ENCODE results near the gene SENP6.
A peak's percentile ranks its signal among the peaks of the same experiment; 100 is the strongest.
"Not testable (repeated sequence)": the region's sequence is repeated elsewhere in the genome, so short reads cannot be mapped to it uniquely, and the experiment has no call there.

The SENP6 gene, protein sequence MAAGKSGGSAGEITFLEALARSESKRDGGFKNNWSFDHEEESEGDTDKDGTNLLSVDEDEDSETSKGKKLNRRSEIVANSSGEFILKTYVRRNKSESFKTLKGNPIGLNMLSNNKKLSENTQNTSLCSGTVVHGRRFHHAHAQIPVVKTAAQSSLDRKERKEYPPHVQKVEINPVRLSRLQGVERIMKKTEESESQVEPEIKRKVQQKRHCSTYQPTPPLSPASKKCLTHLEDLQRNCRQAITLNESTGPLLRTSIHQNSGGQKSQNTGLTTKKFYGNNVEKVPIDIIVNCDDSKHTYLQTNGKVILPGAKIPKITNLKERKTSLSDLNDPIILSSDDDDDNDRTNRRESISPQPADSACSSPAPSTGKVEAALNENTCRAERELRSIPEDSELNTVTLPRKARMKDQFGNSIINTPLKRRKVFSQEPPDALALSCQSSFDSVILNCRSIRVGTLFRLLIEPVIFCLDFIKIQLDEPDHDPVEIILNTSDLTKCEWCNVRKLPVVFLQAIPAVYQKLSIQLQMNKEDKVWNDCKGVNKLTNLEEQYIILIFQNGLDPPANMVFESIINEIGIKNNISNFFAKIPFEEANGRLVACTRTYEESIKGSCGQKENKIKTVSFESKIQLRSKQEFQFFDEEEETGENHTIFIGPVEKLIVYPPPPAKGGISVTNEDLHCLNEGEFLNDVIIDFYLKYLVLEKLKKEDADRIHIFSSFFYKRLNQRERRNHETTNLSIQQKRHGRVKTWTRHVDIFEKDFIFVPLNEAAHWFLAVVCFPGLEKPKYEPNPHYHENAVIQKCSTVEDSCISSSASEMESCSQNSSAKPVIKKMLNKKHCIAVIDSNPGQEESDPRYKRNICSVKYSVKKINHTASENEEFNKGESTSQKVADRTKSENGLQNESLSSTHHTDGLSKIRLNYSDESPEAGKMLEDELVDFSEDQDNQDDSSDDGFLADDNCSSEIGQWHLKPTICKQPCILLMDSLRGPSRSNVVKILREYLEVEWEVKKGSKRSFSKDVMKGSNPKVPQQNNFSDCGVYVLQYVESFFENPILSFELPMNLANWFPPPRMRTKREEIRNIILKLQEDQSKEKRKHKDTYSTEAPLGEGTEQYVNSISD

DNA sequence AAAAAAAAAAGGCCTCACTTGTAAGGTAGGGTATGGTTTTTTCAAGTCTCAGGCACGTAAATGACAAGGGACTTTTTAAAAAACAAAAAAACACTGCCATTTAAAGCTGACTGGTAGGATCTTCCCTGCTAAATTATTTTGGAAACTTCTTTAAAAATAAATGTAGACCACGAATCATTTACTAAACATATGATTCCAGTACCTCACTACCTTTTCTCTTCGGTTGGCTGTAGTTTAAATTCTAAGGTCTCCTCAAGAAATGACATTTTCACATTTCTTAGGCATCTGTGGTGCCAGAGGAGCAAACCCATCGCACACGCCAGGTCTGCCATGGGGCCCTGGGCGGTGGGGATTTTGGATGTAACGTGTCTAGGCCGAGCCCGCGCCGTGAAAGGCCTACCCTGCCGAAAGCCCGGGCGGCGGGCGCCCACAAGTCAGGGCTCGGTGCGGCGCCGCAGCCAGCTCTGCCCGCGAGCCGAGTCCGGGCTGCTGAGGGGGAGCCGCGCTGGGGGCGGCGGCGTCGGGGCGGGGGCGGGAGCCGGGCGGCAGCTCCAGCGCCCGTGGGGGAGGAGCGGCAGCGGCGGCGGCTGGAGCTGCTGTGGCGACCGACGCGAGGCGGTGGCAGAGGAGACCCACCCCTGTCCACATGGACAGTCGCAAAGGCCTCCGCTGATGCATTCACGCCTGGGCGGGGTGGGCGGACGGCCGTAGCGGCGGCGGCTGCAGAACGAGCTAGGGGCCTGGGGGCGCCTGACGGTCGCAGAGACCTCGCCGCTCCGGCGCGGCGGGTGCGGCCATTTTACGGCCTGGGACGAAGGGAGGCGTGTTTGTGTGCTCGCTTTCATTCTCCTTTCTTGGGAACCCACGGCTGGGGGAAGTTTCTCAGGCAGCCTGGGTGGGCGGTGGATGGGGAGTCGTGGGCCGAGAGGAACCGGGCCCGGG, at the start of gene SENP6:
Gene SENP6, plus strand, starts transcription at position 577 of the 942 bp plus-strand sequence. CDS start 645 bp downstream, outside the sequence.
- no peak within 1 kb of the TSS for H3K27ac ChIP-seq (ENCODE audit: low read length)
- no peaks in the 10 kb centered on the region for H3K4me1 ChIP-seq (ENCODE audit: control insufficient read depth, insufficient read depth, low read length)
- DNase-seq (ENCODE audit: low read depth, low spot score), result no peak
- H3K36me3 ChIP-seq (ENCODE audit: control insufficient read depth, insufficient read depth, low read length), result no peaks in the 10 kb centered on the region
- H3K27me3 ChIP-seq (ENCODE audit: control insufficient read depth, insufficient read depth, low read length), result no peaks in the 10 kb centered on the region; the same call in 1 of the 2 replicates
- H3K4me3 ChIP-seq (ENCODE audit: low read length), result peak within 1 kb of the TSS; percentile 92
- H3K9me3 ChIP-seq (ENCODE audit: control insufficient read depth, insufficient read depth, low read length), result no peaks in the 10 kb centered on the region
- WGBS (ENCODE audit: insufficient coverage, insufficient read length), result no CpG with 5 or more reads among the region's 76 CpGs

DNA sequence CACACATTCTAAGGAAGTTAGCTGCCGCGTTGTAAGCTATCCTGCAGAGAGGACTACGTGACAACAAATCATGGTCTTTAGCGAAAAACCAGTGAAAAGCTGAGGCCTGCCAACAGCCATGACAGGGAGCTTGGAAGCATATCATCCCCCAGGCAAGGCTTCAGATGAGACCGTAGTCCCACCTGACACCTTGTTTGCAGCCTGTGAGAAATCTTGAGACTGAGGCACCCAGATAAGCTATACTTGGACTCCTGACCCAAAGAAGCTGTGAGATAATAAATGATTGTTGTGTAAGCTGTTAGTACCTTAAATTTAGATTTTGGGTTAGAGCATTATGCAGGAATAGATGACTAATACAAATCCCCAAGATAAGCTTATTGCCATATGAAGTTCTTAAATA, 45.4 kb upstream of the SENP6 start:
- no peaks in the 10 kb centered on the region for H3K36me3 ChIP-seq (ENCODE audit: control insufficient read depth, insufficient read depth, low read length)
- no CpG with 5 or more reads among the region's 5 CpGs for WGBS (ENCODE audit: insufficient coverage, insufficient read length)

DNA sequence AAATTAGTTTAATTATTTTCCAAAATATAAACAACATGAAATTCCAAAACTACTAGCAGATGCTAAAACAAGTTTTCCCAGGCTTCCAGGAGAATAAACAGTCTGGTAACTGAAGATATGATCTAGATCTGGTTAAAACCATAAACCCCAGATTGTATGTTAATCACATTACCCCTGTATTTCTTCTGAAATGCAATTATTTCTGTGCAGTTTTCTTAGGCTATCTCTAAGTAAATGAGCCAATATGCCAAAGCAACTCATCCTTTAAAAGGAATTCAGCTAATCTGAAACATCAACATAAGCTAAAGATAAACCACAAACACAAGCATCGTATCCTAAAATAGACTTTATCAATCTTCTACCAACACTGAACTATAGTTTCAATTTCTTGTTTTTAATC, 44.6 kb upstream of the SENP6 start:
- WGBS (ENCODE audit: insufficient coverage, insufficient read length), result no CpG with 5 or more reads among the region's 1 CpG
- no peak overlapping the region for H3K27ac ChIP-seq (ENCODE audit: low read length)

More for the DNA sequence above, 45.4 kb upstream of the SENP6 start:
- no peaks in the 10 kb centered on the region for H3K27me3 ChIP-seq (ENCODE audit: control insufficient read depth, insufficient read depth, low read length)
- DNase-seq (ENCODE audit: low read depth, low spot score), result no peak
- H3K4me1 ChIP-seq (ENCODE audit: control insufficient read depth, insufficient read depth, low read length), result no peaks in the 10 kb centered on the region
- H3K27ac ChIP-seq (ENCODE audit: low read length), result no peak overlapping the region
- no peaks in the 10 kb centered on the region for H3K9me3 ChIP-seq (ENCODE audit: control insufficient read depth, insufficient read depth, low read length)
- no peak overlapping the region for H3K4me3 ChIP-seq (ENCODE audit: low read length)

DNA sequence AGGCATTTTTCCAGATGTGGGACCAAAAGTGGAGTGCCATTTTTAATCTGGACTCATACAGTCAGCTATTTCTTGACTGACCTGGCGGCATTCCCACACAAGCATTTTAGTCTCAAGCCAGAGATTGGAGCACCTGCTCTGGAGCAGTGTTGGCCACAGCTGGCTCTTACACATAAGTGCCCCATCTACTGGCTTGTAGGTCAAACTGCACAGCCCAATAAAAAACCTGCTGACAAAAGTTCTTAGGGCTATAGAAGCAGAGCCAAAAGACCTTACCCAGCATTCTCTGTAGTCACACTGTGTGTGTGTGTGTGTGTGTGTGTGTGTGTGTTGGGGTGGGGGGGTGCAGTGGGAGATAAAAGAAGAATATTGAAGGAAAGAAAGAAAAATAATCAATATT, 38.6 kb upstream of the SENP6 start:
- DNase-seq (ENCODE audit: low read depth, low spot score), result peak; percentile 35
- H3K27me3 ChIP-seq (ENCODE audit: control insufficient read depth, insufficient read depth, low read length), result no peaks in the 10 kb centered on the region
- no peaks in the 10 kb centered on the region for H3K4me1 ChIP-seq (ENCODE audit: control insufficient read depth, insufficient read depth, low read length)
- WGBS (ENCODE audit: insufficient coverage, insufficient read length), result no CpG with 5 or more reads among the region's 1 CpG
- H3K9me3 ChIP-seq (ENCODE audit: control insufficient read depth, insufficient read depth, low read length), result peaks cover 2% of the 10 kb centered on the region; the same call in 1 of the 2 replicates
- H3K36me3 ChIP-seq (ENCODE audit: control insufficient read depth, insufficient read depth, low read length), result no peaks in the 10 kb centered on the region
- H3K27ac ChIP-seq (ENCODE audit: low read length), result no peak overlapping the region
- no peak overlapping the region for H3K4me3 ChIP-seq (ENCODE audit: low read length)

More for the DNA sequence above, 44.6 kb upstream of the SENP6 start:
- Histone ChIP-seq H3K9me3 (ENCODE audit: control insufficient read depth, insufficient read depth, low read length) (no peaks in the 10 kb centered on the region), H3K4me3 (ENCODE audit: low read length) (no peak overlapping the region), H3K36me3 (ENCODE audit: control insufficient read depth, insufficient read depth, low read length) (no peaks in the 10 kb centered on the region), H3K27me3 (ENCODE audit: control insufficient read depth, insufficient read depth, low read length) (no peaks in the 10 kb centered on the region), H3K4me1 (ENCODE audit: control insufficient read depth, insufficient read depth, low read length) (no peaks in the 10 kb centered on the region)
- no peak for DNase-seq (ENCODE audit: low read depth, low spot score)

- H3K4me1 ChIP-seq (ENCODE audit: control insufficient read depth, insufficient read depth, low read length), result no peaks in the 10 kb centered on the region
- no peak overlapping the region for H3K27ac ChIP-seq (ENCODE audit: low read length)
- no peaks in the 10 kb centered on the region for H3K36me3 ChIP-seq (ENCODE audit: control insufficient read depth, insufficient read depth, low read length)
- no peaks in the 10 kb centered on the region for H3K27me3 ChIP-seq (ENCODE audit: control insufficient read depth, insufficient read depth, low read length)
- no CpG with 5 or more reads among the region's 2 CpGs for WGBS (ENCODE audit: insufficient coverage, insufficient read length)
- DNase-seq (ENCODE audit: low read depth, low spot score), result no peak
- H3K9me3 ChIP-seq (ENCODE audit: control insufficient read depth, insufficient read depth, low read length), result peaks cover 2% of the 10 kb centered on the region; the same call in 1 of the 2 replicates
- H3K4me3 ChIP-seq (ENCODE audit: low read length), result no peak overlapping the region
Observed at GRCh38 chr6:75566137-75566767, 35.4 kb upstream of the SENP6 start.

DNA sequence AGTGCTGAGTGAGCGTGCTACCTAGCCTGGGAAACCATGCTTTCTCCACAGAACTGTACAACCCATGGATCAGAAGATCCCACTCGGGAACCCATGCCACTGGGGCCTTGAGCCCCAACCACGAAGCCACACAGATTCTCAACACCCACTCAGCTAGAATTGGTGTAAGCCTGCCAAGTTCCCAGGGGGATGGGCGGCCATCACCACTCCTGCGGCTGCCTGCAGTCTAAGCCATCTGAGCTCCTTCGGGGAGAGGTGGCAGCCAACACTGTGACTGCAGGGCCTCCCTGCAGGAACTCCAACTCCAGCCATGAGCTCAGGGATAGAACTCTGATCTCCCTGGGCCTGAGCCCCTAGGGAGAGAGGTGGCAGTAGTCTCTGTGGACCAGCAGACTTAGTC, 33.6 kb upstream of the SENP6 start:
- no peaks in the 10 kb centered on the region for H3K27me3 ChIP-seq (ENCODE audit: control insufficient read depth, insufficient read depth, low read length)
- peaks cover 2% of the 10 kb centered on the region; the same call in 1 of the 2 replicates for H3K9me3 ChIP-seq (ENCODE audit: control insufficient read depth, insufficient read depth, low read length)
- no peaks in the 10 kb centered on the region for H3K4me1 ChIP-seq (ENCODE audit: control insufficient read depth, insufficient read depth, low read length)
- DNase-seq (ENCODE audit: low read depth, low spot score), result no peak
- no CpG with 5 or more reads among the region's 6 CpGs for WGBS (ENCODE audit: insufficient coverage, insufficient read length)
- no peak overlapping the region for H3K4me3 ChIP-seq (ENCODE audit: low read length)
- no peak overlapping the region for H3K27ac ChIP-seq (ENCODE audit: low read length)
- no peaks in the 10 kb centered on the region for H3K36me3 ChIP-seq (ENCODE audit: control insufficient read depth, insufficient read depth, low read length)

DNA sequence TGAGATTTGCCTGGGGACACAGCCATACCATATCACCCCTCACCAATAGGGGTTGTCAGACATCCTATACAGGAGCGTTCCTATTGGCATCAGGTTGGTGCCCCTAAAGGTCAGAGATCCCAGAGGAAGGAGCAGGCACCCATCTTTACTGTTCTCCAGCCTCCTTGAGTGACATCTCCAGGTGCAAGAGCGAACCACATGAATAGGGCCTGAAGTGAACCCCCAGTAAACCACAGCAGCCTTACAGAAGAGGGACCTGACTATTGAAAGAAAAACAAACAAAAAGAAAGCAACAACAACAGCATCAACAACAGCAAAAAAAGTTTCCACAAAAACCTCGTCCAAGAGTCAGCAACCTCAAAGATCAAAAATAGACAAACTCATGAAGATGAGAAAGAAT, 32.7 kb upstream of the SENP6 start:
- no peaks in the 10 kb centered on the region for H3K36me3 ChIP-seq (ENCODE audit: control insufficient read depth, insufficient read depth, low read length)
- DNase-seq (ENCODE audit: low read depth, low spot score), result no peak
- H3K27ac ChIP-seq (ENCODE audit: low read length), result no peak overlapping the region
- no CpG with 5 or more reads among the region's 3 CpGs for WGBS (ENCODE audit: insufficient coverage, insufficient read length)
- no peaks in the 10 kb centered on the region for H3K27me3 ChIP-seq (ENCODE audit: control insufficient read depth, insufficient read depth, low read length)
- peaks cover 2% of the 10 kb centered on the region; the same call in 1 of the 2 replicates for H3K9me3 ChIP-seq (ENCODE audit: control insufficient read depth, insufficient read depth, low read length)
- no peaks in the 10 kb centered on the region for H3K4me1 ChIP-seq (ENCODE audit: control insufficient read depth, insufficient read depth, low read length)
- H3K4me3 ChIP-seq (ENCODE audit: low read length), result no peak overlapping the region

GRCh38 chr6:75570671-75571070, 31.0 kb upstream of the SENP6 start:
- not testable (repeated sequence) for H3K9me3 ChIP-seq (ENCODE audit: control insufficient read depth, insufficient read depth, low read length); H3K27me3 ChIP-seq (ENCODE audit: control insufficient read depth, insufficient read depth, low read length); H3K4me3 ChIP-seq (ENCODE audit: low read length); H3K4me1 ChIP-seq (ENCODE audit: control insufficient read depth, insufficient read depth, low read length); DNase-seq (ENCODE audit: low read depth, low spot score); H3K27ac ChIP-seq (ENCODE audit: low read length); H3K36me3 ChIP-seq (ENCODE audit: control insufficient read depth, insufficient read depth, low read length)
- no CpG with 5 or more reads among the region's 6 CpGs for WGBS (ENCODE audit: insufficient coverage, insufficient read length)

DNA sequence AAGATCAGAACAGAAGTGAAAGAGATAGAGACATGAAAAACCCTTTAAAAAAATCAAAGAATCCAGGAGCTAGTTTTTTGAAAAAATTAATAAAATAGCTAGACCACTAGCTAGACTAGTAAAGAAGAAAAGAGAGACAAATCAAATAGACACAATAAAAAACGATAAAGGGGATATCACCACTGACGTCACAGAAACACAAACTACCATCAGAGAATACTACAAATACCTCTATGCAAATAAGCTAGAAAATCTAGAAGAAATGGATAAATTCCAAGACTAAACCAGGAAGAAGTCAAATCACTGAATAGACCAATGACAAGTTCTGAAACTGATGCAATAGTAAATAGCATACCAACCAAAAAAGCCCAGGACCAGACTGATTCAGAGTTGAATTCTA, 29.6 kb upstream of the SENP6 start:
- H3K4me3 ChIP-seq (ENCODE audit: low read length), result no peak overlapping the region
- H3K4me1 ChIP-seq (ENCODE audit: control insufficient read depth, insufficient read depth, low read length), result no peaks in the 10 kb centered on the region
- no peaks in the 10 kb centered on the region for H3K27me3 ChIP-seq (ENCODE audit: control insufficient read depth, insufficient read depth, low read length)
- H3K36me3 ChIP-seq (ENCODE audit: control insufficient read depth, insufficient read depth, low read length), result no peaks in the 10 kb centered on the region
- no peaks in the 10 kb centered on the region for H3K9me3 ChIP-seq (ENCODE audit: control insufficient read depth, insufficient read depth, low read length)
- DNase-seq (ENCODE audit: low read depth, low spot score), result no peak
- no peak overlapping the region for H3K27ac ChIP-seq (ENCODE audit: low read length)
- no CpG with 5 or more reads among the region's 2 CpGs for WGBS (ENCODE audit: insufficient coverage, insufficient read length)
